Transverse colon (tissue), 4 donors: ENCODE data around the gene LAMA5. TPM values are rescaled to one million over a fixed set of nuclear protein-coding genes. Genes with fewer than 3 reads are reported as not detected.

Experiments
- DNase-seq: peaks from one replicate; pipeline ENCODE4 v3.0.0-alpha.2; 2019
- H3K27ac ChIP-seq, 4 donors: fragments of 200-600 bp; sonication (generic); 2 replicates each; pipeline ENCODE4 v1.5.1; 2016 to 2018; ENCODE audit warnings: inconsistent platforms in 4 of 4
- H3K27me3 ChIP-seq: fragments of 200-600 bp; sonication (generic); 2 replicates; pipeline ENCODE4 v1.5.1; 2017; ENCODE audit warnings: inconsistent platforms
- H3K36me3 ChIP-seq, 4 donors: fragments of 200-600 bp; sonication (generic); 2 replicates each; pipeline ENCODE4 v1.5.1; 2017 to 2019; ENCODE audit warnings: inconsistent platforms in 4 of 4
- H3K4me1 ChIP-seq, 4 donors: fragments of 200-600 bp; sonication (generic); 2 replicates each; pipeline ENCODE4 v1.5.1; 2017 to 2020; ENCODE audit warnings: inconsistent platforms in 4 of 4
- H3K4me3 ChIP-seq, 4 donors: fragments of 200-600 bp; sonication (generic); 1 replicate in 1 of 4; 2 replicates in 3 of 4; pipeline versions ENCODE4 v1.5.1 to v1.6.1; 2017 to 2019; ENCODE audit warnings: inconsistent platforms in 4 of 4
- H3K9me3 ChIP-seq, 2 donors: fragments of 200-600 bp; sonication (generic); 2 replicates each; pipeline ENCODE4 v1.5.1; 2017 to 2019; ENCODE audit warnings: inconsistent platforms in 2 of 2
- EP300 ChIP-seq: sonication (generic); formaldehyde crosslinking; IDR thresholded peaks from one replicate; pipeline ENCODE4 v1.6.1; 2017; ENCODE audit warnings: antibody characterized with exemption, low read depth
- POLR2A ChIP-seq: fragments of 450-650 bp; IDR thresholded peaks from one replicate; pipeline ENCODE4 v1.6.1; 2016; ENCODE audit warnings: antibody characterized with exemption, mild to moderate bottlenecking, moderate library complexity
- POLR2AphosphoS5 ChIP-seq, 3 donors: sonication (generic); formaldehyde crosslinking; IDR thresholded peaks; one replicate each; pipeline ENCODE4 v1.6.1; 2016; ENCODE audit warnings: antibody characterized with exemption in 3 of 3
- WGBS, 2 donors: methylation state at CpG; one replicate each; pipeline ENCODE4 v1.1.5; 2018; ENCODE audit warnings: low coverage in 1 of 2; 5-methylcytosine and 5-hydroxymethylcytosine counted together
- in situ Hi-C, 4 donors: fragments of 200-750 bp; cut with MboI; loops; one replicate each; pipeline versions ENCODE4 v1.15.0 to v1.15.1; 2017; ENCODE audit warnings: low sequenced_read_pairs in 3 of 4, low pct_ligation_motif_present in 1 of 4, low pct_unique_long_range_greater_than_20kb in 1 of 4
- intact Hi-C: fragments of 100-400 bp; cut with DNase I; formaldehyde crosslinking; loops from one replicate; pipeline ENCODE4 v1.15.1; 2023; ENCODE audit warnings: low total_unique reads
- total RNA-seq, 4 donors: library from RNA; depleted of rRNA; stranded (reverse); fragments of >200 nt; gene quantifications; one replicate each; pipeline ENCODE4 v1.1.0, GENCODE V29; 2016
- TF ChIP-seq, protein P1 (sequence below), 5 experiments: fragments of 200-600 bp in 3 of 5; fragments of 450-650 bp in 2 of 5; sonication (generic) in 3 of 5; IDR thresholded peaks; 1 replicate in 2 of 5; 2 replicates in 3 of 5; pipeline ENCODE4 v1.5.1; 2016 to 2017; ENCODE audit warnings: antibody characterized with exemption in 5 of 5, inconsistent platforms in 3 of 5, mild to moderate bottlenecking in 2 of 5, moderate library complexity in 1 of 5

LAMA5 gene
- total RNA-seq, 4 donors from 2014 or later: 33.2 to 269 (median 91.3) TPM

DNA sequence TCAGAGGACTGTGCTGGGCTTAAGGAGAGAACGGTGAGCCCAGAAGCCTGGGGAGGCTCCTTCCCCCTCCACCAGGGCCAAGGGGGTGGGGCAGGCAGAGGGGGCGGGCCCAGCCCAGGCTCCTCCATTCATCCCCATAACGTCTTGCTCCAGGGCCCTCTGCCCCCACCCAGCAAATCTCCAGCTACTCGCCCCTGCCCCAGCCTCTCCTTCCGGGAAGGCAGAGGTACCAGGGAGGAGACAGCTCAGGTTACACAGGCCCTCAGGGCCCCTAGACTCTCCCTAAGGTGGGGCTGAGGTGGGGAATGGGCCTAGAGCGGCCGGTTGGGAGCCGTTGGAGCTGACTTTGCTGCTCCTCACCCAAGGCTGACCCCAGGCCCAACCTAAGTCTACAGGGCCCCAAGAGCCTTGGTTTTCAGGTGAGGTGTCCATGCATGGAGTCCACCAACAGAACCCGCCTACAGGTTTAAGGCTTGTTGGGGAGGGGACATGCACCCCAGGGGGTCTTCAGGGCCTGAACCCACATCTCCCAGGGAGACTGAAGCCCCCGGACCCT, 1.2 kb downstream of the LAMA5 start:
- 20% methylated on average over 10 of the region's 10 CpGs; no CpG with 5 or more reads in 1 of the 2 donors for WGBS, 2 donors
- H3K27ac ChIP-seq: peak overlapping the region; percentile 86 to 97 (median 88)

DNA sequence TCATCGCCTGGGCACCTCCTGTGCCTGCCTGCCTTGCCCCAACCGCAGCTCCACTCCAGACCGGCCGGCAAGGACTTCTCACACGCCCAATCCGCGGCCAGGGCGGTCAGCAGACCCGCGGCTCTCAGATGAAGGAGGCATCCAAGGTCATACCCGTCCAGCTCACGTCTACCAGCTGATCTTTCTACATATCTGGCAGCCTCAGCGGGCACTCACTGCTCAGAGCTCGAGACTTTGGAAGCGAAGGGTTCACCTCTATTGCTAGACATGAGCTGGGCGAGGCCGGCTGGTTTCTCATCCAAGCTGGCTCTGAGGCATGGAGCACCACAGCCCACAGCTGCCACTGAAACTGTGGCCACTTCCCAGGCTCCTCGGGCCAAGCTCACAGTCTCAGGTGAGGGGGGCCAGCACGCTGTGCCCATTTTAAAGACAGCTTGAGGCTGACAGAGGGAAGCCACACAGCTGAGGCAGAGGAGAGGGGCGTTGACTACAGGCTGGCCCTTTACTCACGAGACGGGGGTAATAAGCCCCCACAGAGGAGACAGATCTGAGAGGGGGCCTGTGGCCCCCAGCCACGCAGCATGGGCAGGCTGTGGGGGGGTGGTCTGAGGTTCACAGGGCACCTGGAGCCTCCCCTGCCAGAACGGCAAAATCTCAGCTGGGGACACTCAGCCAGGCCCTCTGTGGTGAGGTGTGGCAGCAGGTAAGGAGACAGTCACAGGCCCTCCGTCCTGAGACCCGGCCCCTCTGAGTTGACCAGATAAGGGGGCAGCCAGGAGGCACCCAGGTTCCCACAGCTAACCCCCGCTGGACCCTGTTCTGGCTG, 2.0 kb downstream of the LAMA5 start:
- Histone ChIP-seq H3K4me1 (peaks cover 54 to 82% (median 59%) of the 10 kb centered on the region in 4 donors), H3K4me3 (peak overlapping the region in 3 of 4 donors; percentile 43 to 82 (median 58)), H3K9me3 (no peaks in the 10 kb centered on the region), H3K36me3 (no peaks in the 10 kb centered on the region), H3K27me3 (peaks cover 48% of the 10 kb centered on the region), H3K27ac (peak overlapping the region; percentile 86 to 97 (median 88))
- DNase-seq: peak; percentile 17
- in situ Hi-C loops (no loop called here), intact Hi-C loops (no loop called here)
- 20 to 51% methylated on average over 1 to 25 of the region's 27 CpGs for WGBS, 2 donors
- TF ChIP-seq EP300 (no peak), POLR2AphosphoS5 (IDR thresholded peaks at IDR 0.05) (peak in 2 of 3 donors; percentile 14 to 40)

More for the DNA sequence above, 1.2 kb downstream of the LAMA5 start:
- no peaks in the 10 kb centered on the region for H3K9me3 ChIP-seq
- no peaks in the 10 kb centered on the region for H3K36me3 ChIP-seq
- H3K27me3 ChIP-seq: peaks cover 55% of the 10 kb centered on the region
- H3K4me3 ChIP-seq: peak overlapping the region; percentile 43 to 92 (median 70)
- TF ChIP-seq EP300: no peak
- no peak for TF ChIP-seq POLR2A
- TF ChIP-seq POLR2AphosphoS5 (IDR thresholded peaks at IDR 0.05): no peak
- TF ChIP-seq, protein P1, sequence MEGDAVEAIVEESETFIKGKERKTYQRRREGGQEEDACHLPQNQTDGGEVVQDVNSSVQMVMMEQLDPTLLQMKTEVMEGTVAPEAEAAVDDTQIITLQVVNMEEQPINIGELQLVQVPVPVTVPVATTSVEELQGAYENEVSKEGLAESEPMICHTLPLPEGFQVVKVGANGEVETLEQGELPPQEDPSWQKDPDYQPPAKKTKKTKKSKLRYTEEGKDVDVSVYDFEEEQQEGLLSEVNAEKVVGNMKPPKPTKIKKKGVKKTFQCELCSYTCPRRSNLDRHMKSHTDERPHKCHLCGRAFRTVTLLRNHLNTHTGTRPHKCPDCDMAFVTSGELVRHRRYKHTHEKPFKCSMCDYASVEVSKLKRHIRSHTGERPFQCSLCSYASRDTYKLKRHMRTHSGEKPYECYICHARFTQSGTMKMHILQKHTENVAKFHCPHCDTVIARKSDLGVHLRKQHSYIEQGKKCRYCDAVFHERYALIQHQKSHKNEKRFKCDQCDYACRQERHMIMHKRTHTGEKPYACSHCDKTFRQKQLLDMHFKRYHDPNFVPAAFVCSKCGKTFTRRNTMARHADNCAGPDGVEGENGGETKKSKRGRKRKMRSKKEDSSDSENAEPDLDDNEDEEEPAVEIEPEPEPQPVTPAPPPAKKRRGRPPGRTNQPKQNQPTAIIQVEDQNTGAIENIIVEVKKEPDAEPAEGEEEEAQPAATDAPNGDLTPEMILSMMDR (IDR thresholded peaks at IDR 0.05): no peak
- peak; percentile 28 for DNase-seq
- in situ Hi-C loops: no loop called here
- peaks cover 53 to 87% (median 60%) of the 10 kb centered on the region in 4 donors for H3K4me1 ChIP-seq
- intact Hi-C loops: no loop called here

DNA sequence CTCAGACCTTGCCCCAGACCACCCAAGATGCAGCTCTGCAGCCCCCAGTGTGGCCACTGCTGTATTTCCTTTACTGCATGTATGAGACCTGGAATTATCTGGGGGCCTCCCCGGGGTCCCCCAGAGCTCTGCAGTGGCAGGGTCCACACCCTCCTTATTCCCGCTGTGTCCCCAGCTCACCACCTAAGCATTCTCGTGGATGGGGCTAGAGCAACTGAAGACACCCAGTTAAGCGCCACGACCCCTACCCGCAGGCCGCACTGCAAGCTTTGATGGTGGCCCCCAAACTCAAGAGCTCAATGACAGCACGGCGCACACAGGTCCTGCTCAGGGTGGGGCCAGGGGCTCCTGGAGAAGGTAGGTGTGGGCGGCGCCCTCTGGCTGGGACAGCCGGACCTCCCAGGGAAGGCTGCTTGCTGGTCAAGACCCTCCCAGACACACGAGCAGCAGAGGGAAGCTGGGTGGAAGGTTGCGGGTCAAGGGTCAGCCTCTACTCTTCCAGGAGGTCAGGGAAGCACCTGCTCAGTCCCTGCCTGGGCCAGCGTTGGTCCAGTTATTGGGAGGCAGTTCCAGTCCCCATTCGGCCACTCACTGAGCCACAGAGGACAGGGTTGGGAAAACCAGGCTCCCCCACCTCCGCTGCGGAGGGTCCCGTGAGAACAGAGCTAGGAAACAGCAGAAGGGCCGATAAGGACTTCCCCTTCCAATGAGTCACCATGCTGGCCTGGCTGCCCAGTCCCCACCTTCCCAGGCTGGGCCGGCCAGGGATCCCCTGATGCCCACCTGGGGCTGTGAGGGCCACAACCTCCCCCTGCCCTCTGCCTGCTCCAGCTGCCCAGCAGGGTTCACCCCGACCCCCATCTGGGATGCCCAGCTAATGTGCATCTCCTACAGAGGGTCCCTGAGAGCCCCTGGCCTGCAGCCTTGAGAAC, 2.9 kb downstream of the LAMA5 start:
- Histone ChIP-seq H3K4me3 (peak overlapping the region in 2 of 4 donors; percentile 58 to 82), H3K9me3 (no peaks in the 10 kb centered on the region), H3K27me3 (peaks cover 39% of the 10 kb centered on the region), H3K4me1 (peaks cover 47 to 82% (median 55%) of the 10 kb centered on the region in 4 donors), H3K27ac (peak overlapping the region; percentile 86 to 97 (median 88)), H3K36me3 (no peaks in the 10 kb centered on the region)
- intact Hi-C loops (no loop called here), in situ Hi-C loops (no loop called here)
- 74% methylated on average over 21 of the region's 22 CpGs; no CpG with 5 or more reads in 1 of the 2 donors for WGBS, 2 donors
- DNase-seq: peak; percentile 13
- TF ChIP-seq POLR2A: no peak
- TF ChIP-seq EP300: no peak
- TF ChIP-seq, protein P1 (IDR thresholded peaks at IDR 0.05): no peak
- TF ChIP-seq POLR2AphosphoS5 (IDR thresholded peaks at IDR 0.05): no peak

DNA sequence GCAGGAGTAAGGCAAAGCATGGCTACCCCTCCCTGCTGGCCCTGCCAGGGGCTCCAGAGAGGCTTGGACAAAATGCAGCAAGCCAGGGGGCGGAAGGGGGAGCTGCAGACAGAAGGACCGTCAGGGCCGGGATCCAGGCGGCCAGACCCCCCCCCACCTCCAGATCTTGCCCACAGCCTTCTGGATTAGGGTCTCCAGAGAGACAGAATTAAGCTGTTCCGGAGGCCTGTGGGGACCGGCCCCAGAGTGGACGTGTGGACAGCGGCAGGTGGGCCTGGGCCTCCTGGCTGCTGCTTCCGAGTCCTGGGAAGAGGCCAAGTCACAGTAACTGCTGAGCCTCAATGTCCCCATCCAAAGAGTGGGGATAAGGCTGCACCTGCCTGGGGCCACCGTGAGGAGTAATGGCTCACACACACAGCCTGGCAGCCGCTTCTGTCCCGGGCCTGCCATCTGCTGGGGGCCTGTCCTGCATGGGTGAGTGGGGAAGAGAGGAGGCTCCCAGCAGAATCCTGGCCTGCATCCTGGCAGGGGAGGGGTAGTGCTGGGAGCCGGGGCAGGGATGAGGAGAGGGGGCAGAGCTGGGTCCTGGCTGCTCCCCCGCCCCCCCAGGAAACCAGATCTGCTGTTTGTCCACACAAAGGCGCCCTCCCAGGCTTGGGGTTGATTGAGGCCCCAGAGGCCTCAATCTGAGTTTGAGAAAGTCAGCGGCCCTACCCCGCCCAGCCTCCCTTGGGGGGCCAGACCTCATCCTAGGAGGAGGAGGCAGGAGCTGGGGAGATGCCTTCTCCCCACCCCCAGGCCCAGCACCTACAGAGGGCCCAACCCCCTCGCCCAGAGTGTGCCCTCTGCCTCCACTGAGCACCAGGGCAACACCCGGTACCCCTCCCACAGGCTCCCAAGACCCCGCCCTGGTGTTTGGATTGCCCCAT, 3.9 kb downstream of the LAMA5 start:
- Histone ChIP-seq H3K9me3 (no peaks in the 10 kb centered on the region), H3K27ac (peak overlapping the region; percentile 86 to 97 (median 88)), H3K36me3 (no peaks in the 10 kb centered on the region), H3K4me3 (no peak overlapping the region), H3K27me3 (peaks cover 30% of the 10 kb centered on the region), H3K4me1 (peaks cover 45 to 82% (median 55%) of the 10 kb centered on the region in 4 donors)
- in situ Hi-C loops: no loop called here
- TF ChIP-seq EP300: no peak
- no peak for TF ChIP-seq POLR2AphosphoS5 (IDR thresholded peaks at IDR 0.05)
- TF ChIP-seq, protein P1 (IDR thresholded peaks at IDR 0.05): no peak
- no peak for TF ChIP-seq POLR2A
- intact Hi-C loops: no loop called here
- peak; percentile 27 for DNase-seq
- WGBS, 2 donors: 65% methylated on average over 15 of the region's 20 CpGs; no CpG with 5 or more reads in 1 of the 2 donors
